Measurements from ENCODE around the gene BMERB1.

Gene BMERB1

GRCh38 chr16:15526097-15526496, 91.7 kb downstream of the BMERB1 start:
- TF ChIP-seq, protein P1, sequence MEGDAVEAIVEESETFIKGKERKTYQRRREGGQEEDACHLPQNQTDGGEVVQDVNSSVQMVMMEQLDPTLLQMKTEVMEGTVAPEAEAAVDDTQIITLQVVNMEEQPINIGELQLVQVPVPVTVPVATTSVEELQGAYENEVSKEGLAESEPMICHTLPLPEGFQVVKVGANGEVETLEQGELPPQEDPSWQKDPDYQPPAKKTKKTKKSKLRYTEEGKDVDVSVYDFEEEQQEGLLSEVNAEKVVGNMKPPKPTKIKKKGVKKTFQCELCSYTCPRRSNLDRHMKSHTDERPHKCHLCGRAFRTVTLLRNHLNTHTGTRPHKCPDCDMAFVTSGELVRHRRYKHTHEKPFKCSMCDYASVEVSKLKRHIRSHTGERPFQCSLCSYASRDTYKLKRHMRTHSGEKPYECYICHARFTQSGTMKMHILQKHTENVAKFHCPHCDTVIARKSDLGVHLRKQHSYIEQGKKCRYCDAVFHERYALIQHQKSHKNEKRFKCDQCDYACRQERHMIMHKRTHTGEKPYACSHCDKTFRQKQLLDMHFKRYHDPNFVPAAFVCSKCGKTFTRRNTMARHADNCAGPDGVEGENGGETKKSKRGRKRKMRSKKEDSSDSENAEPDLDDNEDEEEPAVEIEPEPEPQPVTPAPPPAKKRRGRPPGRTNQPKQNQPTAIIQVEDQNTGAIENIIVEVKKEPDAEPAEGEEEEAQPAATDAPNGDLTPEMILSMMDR (IDR thresholded peaks at IDR 0.05): no peak
- H3K27ac ChIP-seq: no peak overlapping the region
- DNase-seq: no peak
- peaks cover 0 to 7% (median 1%) of the 10 kb centered on the region in 4 donors for H3K4me1 ChIP-seq
- intact Hi-C loops (cut with DNase I; ENCODE audit: low total_unique reads): no loop called here
- no peaks in the 10 kb centered on the region for H3K9me3 ChIP-seq
- no peaks in the 10 kb centered on the region for H3K27me3 ChIP-seq
- H3K4me3 ChIP-seq: no peak overlapping the region
- H3K36me3 ChIP-seq: peaks cover 2 to 5% (median 3%) of the 10 kb centered on the region in 3 donors

- TF ChIP-seq, protein P1 (IDR thresholded peaks at IDR 0.05): no peak
- no peaks in the 10 kb centered on the region for H3K9me3 ChIP-seq
- no peak for DNase-seq
- peaks cover 3 to 5% (median 5%) of the 10 kb centered on the region in 3 donors for H3K36me3 ChIP-seq
- no peak overlapping the region for H3K27ac ChIP-seq
- intact Hi-C loops (cut with DNase I; ENCODE audit: low total_unique reads): no loop called here
- no peak overlapping the region for H3K4me3 ChIP-seq
- H3K27me3 ChIP-seq: no peaks in the 10 kb centered on the region
- peaks cover 0 to 2% (median 0%) of the 10 kb centered on the region in 4 donors for H3K4me1 ChIP-seq
Measured at GRCh38 chr16:15526731-15527130, 92.3 kb downstream of the BMERB1 start.

- Histone ChIP-seq H3K27me3 (no peaks in the 10 kb centered on the region), H3K36me3 (peaks cover 5 to 7% (median 6%) of the 10 kb centered on the region in 3 donors), H3K9me3 (no peaks in the 10 kb centered on the region), H3K4me3 (no peak overlapping the region), H3K27ac (no peak overlapping the region), H3K4me1 (no peaks in the 10 kb centered on the region)
- intact Hi-C loops (cut with DNase I; ENCODE audit: low total_unique reads): no loop called here
- no peak for DNase-seq
- TF ChIP-seq, protein P1 (IDR thresholded peaks at IDR 0.05): no peak
Measured at GRCh38 chr16:15529673-15530072, 95.3 kb downstream of the BMERB1 start.

GRCh38 chr16:15530085-15530484, 95.7 kb downstream of the BMERB1 start:
- TF ChIP-seq, protein P1 (IDR thresholded peaks at IDR 0.05): no peak
- no peak overlapping the region for H3K27ac ChIP-seq
- no peak for DNase-seq
- H3K4me1 ChIP-seq: no peaks in the 10 kb centered on the region
- H3K9me3 ChIP-seq: no peaks in the 10 kb centered on the region
- H3K27me3 ChIP-seq: no peaks in the 10 kb centered on the region
- intact Hi-C loops (cut with DNase I; ENCODE audit: low total_unique reads): no loop called here
- H3K36me3 ChIP-seq: peaks cover 5 to 11% (median 9%) of the 10 kb centered on the region in 3 donors
- no peak overlapping the region for H3K4me3 ChIP-seq

GRCh38 chr16:15532825-15533224, 98.4 kb downstream of the BMERB1 start:
- intact Hi-C loops (cut with DNase I; ENCODE audit: low total_unique reads): no loop called here
- H3K4me1 ChIP-seq: no peaks in the 10 kb centered on the region
- H3K4me3 ChIP-seq: no peak overlapping the region
- no peaks in the 10 kb centered on the region for H3K27me3 ChIP-seq
- H3K27ac ChIP-seq: no peak overlapping the region
- H3K36me3 ChIP-seq: peaks cover 9 to 16% (median 11%) of the 10 kb centered on the region in 3 donors
- TF ChIP-seq, protein P1 (IDR thresholded peaks at IDR 0.05): no peak
- DNase-seq: no peak
- H3K9me3 ChIP-seq: no peaks in the 10 kb centered on the region

GRCh38 chr16:15533386-15533785, 99.0 kb downstream of the BMERB1 start:
- no peak overlapping the region for H3K4me3 ChIP-seq
- H3K9me3 ChIP-seq: no peaks in the 10 kb centered on the region
- H3K4me1 ChIP-seq: no peaks in the 10 kb centered on the region
- no peak overlapping the region for H3K27ac ChIP-seq
- intact Hi-C loops (cut with DNase I; ENCODE audit: low total_unique reads): no loop called here
- TF ChIP-seq, protein P1 (IDR thresholded peaks at IDR 0.05): no peak
- H3K36me3 ChIP-seq: peaks cover 9 to 16% (median 9%) of the 10 kb centered on the region in 3 donors
- DNase-seq: no peak
- no peaks in the 10 kb centered on the region for H3K27me3 ChIP-seq
